ENCODE data around the gene PTH1R. TPM values are rescaled to one million over a fixed set of nuclear protein-coding genes. Genes with fewer than 3 reads are reported as not detected.

The PTH1R gene
- total RNA-seq, result 1.4 and 1.6 TPM in 2 replicates

GRCh38 chr3:46877406-46878125 is at the start of gene PTH1R:
TSS of gene PTH1R (plus strand) at chr3:46877721. CDS start at chr3:46883560, 5,839 bp downstream.

GRCh38 chr3:46863261-46863782 is 14.2 kb upstream of the PTH1R start, which contains the start of gene MYL3:
TSS of gene MYL3 (minus strand) at chr3:46863444. CDS start at chr3:46863390, 54 bp downstream.

Other genes with a start within 250 kb of the PTH1R start
- gene ALS2CL, start 184.0 kb upstream of the PTH1R start, total RNA-seq, result 1.8 and 2.3 TPM in 2 replicates
- gene TMIE, start 176.3 kb upstream of the PTH1R start, total RNA-seq, result not detected in 2 replicates
- gene PRSS50, start 159.9 kb upstream of the PTH1R start, total RNA-seq, result not detected in 2 replicates
- gene MYL3, start 14.3 kb upstream of the PTH1R start, total RNA-seq, result not detected in 2 replicates
- 24.8 and 31.4 TPM in 2 replicates for gene CCDC12, start 99.0 kb downstream of the PTH1R start, total RNA-seq
- 5.0 and 11.2 TPM in 2 replicates for gene NBEAL2, start 101.9 kb downstream of the PTH1R start, total RNA-seq

All from myometrial cell (primary cell).